ENCODE measurements around the gene FAM124A.

- TF ChIP-seq EP300 (IDR thresholded peaks at IDR 0.05; ENCODE audit: borderline replicate concordance in 1 of 2, control insufficient read depth in 1 of 2, low read depth in 2 of 2, low read length in 2 of 2) (no peak), CHD2 (IDR thresholded peaks at IDR 0.05; ENCODE audit: borderline replicate concordance, low read depth, low read length) (no peak), ZSCAN29 (IDR thresholded peaks at IDR 0.05) (no peak), NFYA (IDR thresholded peaks at IDR 0.05; ENCODE audit: borderline replicate concordance, low read depth, low read length) (no peak), ZNF207 (IDR thresholded peaks at IDR 0.05; ENCODE audit: borderline replicate concordance) (no peak), REST (IDR thresholded peaks at IDR 0.05; ENCODE audit: low read depth, low read length) (no peak), POLR2A (IDR thresholded peaks at IDR 0.05; ENCODE audit: low read depth, low read length) (no peak), JUND (IDR thresholded peaks at IDR 0.05; ENCODE audit: low read depth, low read length) (no peak), SIN3A (IDR thresholded peaks at IDR 0.05; ENCODE audit: low read depth, low read length) (no peak)
- TF ChIP-seq, protein P1, sequence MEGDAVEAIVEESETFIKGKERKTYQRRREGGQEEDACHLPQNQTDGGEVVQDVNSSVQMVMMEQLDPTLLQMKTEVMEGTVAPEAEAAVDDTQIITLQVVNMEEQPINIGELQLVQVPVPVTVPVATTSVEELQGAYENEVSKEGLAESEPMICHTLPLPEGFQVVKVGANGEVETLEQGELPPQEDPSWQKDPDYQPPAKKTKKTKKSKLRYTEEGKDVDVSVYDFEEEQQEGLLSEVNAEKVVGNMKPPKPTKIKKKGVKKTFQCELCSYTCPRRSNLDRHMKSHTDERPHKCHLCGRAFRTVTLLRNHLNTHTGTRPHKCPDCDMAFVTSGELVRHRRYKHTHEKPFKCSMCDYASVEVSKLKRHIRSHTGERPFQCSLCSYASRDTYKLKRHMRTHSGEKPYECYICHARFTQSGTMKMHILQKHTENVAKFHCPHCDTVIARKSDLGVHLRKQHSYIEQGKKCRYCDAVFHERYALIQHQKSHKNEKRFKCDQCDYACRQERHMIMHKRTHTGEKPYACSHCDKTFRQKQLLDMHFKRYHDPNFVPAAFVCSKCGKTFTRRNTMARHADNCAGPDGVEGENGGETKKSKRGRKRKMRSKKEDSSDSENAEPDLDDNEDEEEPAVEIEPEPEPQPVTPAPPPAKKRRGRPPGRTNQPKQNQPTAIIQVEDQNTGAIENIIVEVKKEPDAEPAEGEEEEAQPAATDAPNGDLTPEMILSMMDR (IDR thresholded peaks at IDR 0.05 in 2 of 3, conservative IDR thresholded peaks at IDR 0.05 in 1 of 3; ENCODE audit: control insufficient read depth in 2 of 3, extremely low read depth in 1 of 3, insufficient read depth in 1 of 3, low read depth in 3 of 3, low read length in 3 of 3), result no peak
- TF ChIP-seq, protein P2, sequence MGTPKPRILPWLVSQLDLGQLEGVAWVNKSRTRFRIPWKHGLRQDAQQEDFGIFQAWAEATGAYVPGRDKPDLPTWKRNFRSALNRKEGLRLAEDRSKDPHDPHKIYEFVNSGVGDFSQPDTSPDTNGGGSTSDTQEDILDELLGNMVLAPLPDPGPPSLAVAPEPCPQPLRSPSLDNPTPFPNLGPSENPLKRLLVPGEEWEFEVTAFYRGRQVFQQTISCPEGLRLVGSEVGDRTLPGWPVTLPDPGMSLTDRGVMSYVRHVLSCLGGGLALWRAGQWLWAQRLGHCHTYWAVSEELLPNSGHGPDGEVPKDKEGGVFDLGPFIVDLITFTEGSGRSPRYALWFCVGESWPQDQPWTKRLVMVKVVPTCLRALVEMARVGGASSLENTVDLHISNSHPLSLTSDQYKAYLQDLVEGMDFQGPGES (IDR thresholded peaks at IDR 0.05), result no peak
Measured at GRCh38 chr13:51260154-51260553, 38.0 kb downstream of the FAM124A start.

Measured in GM12878 (cell line).